Endodermal cell (in vitro differentiated cells): Measurements from ENCODE around the gene PI4KA. TPM values are rescaled to one million over a fixed set of nuclear protein-coding genes. Genes with fewer than 3 reads are reported as not detected.

Source experiments
- DNase-seq: peaks from one replicate; pipeline ENCODE4 v3.0.0-alpha.2; 2017
- H3K27ac ChIP-seq: 2 replicates; pipeline ENCODE4 v1.5.1; 2013; ENCODE audit warnings: mild to moderate bottlenecking, low read depth, low read length, moderate library complexity
- H3K27me3 ChIP-seq: 2 replicates; pipeline ENCODE4 v1.6.1; 2013; ENCODE audit warnings: mild to moderate bottlenecking, low read length, moderate library complexity; ENCODE audit not compliant: insufficient read depth, control insufficient read depth, poor library complexity, severe bottlenecking
- H3K36me3 ChIP-seq: 2 replicates; pipeline ENCODE4 v1.7.0; 2013; ENCODE audit warnings: mild to moderate bottlenecking, low read length, moderate library complexity; ENCODE audit not compliant: control insufficient read depth, insufficient read depth
- H3K4me1 ChIP-seq: one replicate; pipeline ENCODE4 v1.7.0; 2013; ENCODE audit warnings: low read length; ENCODE audit not compliant: control insufficient read depth, insufficient read depth
- H3K4me3 ChIP-seq: 2 replicates; pipeline ENCODE4 v1.5.1; 2013; ENCODE audit warnings: mild to moderate bottlenecking, low read length, moderate library complexity
- H3K9ac ChIP-seq: 2 replicates; pipeline ENCODE4 v1.6.1; 2013; ENCODE audit warnings: mild to moderate bottlenecking, low read length, moderate library complexity; ENCODE audit not compliant: poor library complexity, severe bottlenecking; ENCODE audit errors: extremely low read depth
- H3K9me3 ChIP-seq: 2 replicates; pipeline ENCODE4 v1.6.1; 2013; ENCODE audit warnings: mild to moderate bottlenecking, low read length, moderate library complexity; ENCODE audit not compliant: control insufficient read depth
- H3K27ac Mint-ChIP-seq: 2 replicates; pipeline ENCODE4 v1.8.0; 2020; ENCODE audit warnings: mixed read lengths
- H3K27me3 Mint-ChIP-seq: 2 replicates; pipeline ENCODE4 v1.8.0; 2021; ENCODE audit warnings: mild to moderate bottlenecking, mixed read lengths; ENCODE audit not compliant: insufficient read depth
- H3K36me3 Mint-ChIP-seq: 2 replicates; pipeline ENCODE4 v1.8.0; 2020; ENCODE audit warnings: low read depth, mixed read lengths
- H3K4me1 Mint-ChIP-seq: 2 replicates; pipeline ENCODE4 v1.8.0; 2020; ENCODE audit warnings: mixed read lengths
- H3K4me3 Mint-ChIP-seq: 2 replicates; pipeline ENCODE4 v1.8.0; 2020; ENCODE audit warnings: mild to moderate bottlenecking, moderate library complexity, mixed read lengths
- H3K9me3 Mint-ChIP-seq: 2 replicates; pipeline ENCODE4 v1.8.0; 2020; ENCODE audit warnings: mild to moderate bottlenecking, mixed read lengths
- CTCF ChIP-seq: fragments of 200-600 bp; sonication (generic); conservative IDR thresholded peaks from 2 replicates; pipeline ENCODE4 v1.5.0; 2021; ENCODE audit warnings: antibody characterized with exemption, mild to moderate bottlenecking
- WGBS, 2 experiments: methylation state at CpG; one replicate each; pipeline versions ENCODE4 v1.1.5 to v1.1.7; 2013; ENCODE audit warnings: missing lambda C conversion rate in 2 of 2, mixed read lengths in 1 of 2; ENCODE audit not compliant: insufficient coverage in 1 of 2, insufficient read length in 1 of 2; 5-methylcytosine and 5-hydroxymethylcytosine counted together
- total RNA-seq, 2 donors: library from RNA; stranded (reverse); fragmentation: NEBNext Ultra II Directional in 1 of 2; extraction: Animal tissue kit (Norgen Biotek cat#: 25700) in 1 of 2; gene quantifications; 2 replicates in 1 of 2; 3 replicates in 1 of 2; pipeline ENCODE4 v1.2.1, GENCODE V29; 2021

PI4KA gene
- total RNA-seq, 2 donors from 2014 or later, result 49.0 to 62.0 TPM

DNA sequence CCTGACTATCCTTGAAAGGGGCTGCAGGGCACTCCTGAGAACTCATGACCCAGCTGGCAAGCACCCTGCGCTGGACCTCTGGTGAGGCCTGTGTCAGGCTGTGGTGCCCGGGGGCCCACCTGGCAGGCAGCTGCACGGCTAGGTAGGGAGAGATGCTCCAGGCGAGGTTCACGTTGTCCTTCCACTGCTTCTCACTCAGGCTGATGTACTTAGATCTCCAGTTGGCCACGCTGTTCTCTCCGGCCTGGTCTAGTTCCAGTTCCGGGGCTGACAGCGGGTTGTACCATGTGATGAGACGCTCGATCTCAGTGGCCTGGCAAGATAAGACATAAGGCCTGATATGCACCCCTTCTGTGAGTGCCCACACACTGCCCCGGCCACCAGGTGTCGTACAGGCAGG, 129.4 kb downstream of the PI4KA start:
- H3K9me3 ChIP-seq, result no peaks in the 10 kb centered on the region
- no peak for TF ChIP-seq CTCF
- Mint-ChIP-seq H3K4me1 (no peaks in the 10 kb centered on the region), H3K36me3 (peaks cover 30% of the 10 kb centered on the region), H3K4me3 (no peak overlapping the region), H3K27me3 (no peaks in the 10 kb centered on the region), H3K27ac (no peak overlapping the region), H3K9me3 (no peaks in the 10 kb centered on the region)
- no peaks in the 10 kb centered on the region for H3K4me1 ChIP-seq
- H3K27ac ChIP-seq, result no peak overlapping the region
- no peak for DNase-seq
- H3K27me3 ChIP-seq, result no peaks in the 10 kb centered on the region
- H3K36me3 ChIP-seq, result peaks cover 15% of the 10 kb centered on the region
- no peak overlapping the region for H3K9ac ChIP-seq
- no peak overlapping the region for H3K4me3 ChIP-seq
- 96 to 98% methylated on average over 7 to 13 of the region's 13 CpGs for WGBS, 2 experiments

GRCh38 chr22:20728523-20729190, 130.0 kb downstream of the PI4KA start:
- Histone ChIP-seq H3K27ac (no peak overlapping the region), H3K27me3 (no peaks in the 10 kb centered on the region), H3K4me3 (no peak overlapping the region), H3K9me3 (no peaks in the 10 kb centered on the region), H3K36me3 (peaks cover 15% of the 10 kb centered on the region), H3K4me1 (no peaks in the 10 kb centered on the region), H3K9ac (no peak overlapping the region)
- TF ChIP-seq CTCF, result no peak
- Mint-ChIP-seq H3K27ac (no peak overlapping the region), H3K4me3 (no peak overlapping the region), H3K9me3 (no peaks in the 10 kb centered on the region), H3K27me3 (no peaks in the 10 kb centered on the region), H3K4me1 (no peaks in the 10 kb centered on the region), H3K36me3 (peaks cover 30% of the 10 kb centered on the region)
- WGBS, 2 experiments, result 92 to 100% methylated on average over 9 to 10 of the region's 10 CpGs
- DNase-seq, result no peak

- Histone ChIP-seq H3K27ac (no peak overlapping the region), H3K9ac (no peak overlapping the region), H3K4me3 (no peak overlapping the region), H3K36me3 (peaks cover 15% of the 10 kb centered on the region), H3K4me1 (no peaks in the 10 kb centered on the region), H3K27me3 (no peaks in the 10 kb centered on the region), H3K9me3 (no peaks in the 10 kb centered on the region)
- DNase-seq, result no peak
- no peaks in the 10 kb centered on the region for H3K4me1 Mint-ChIP-seq
- H3K27ac Mint-ChIP-seq, result peak overlapping the region; percentile 48
- no peak for TF ChIP-seq CTCF
- no peaks in the 10 kb centered on the region for H3K27me3 Mint-ChIP-seq
- H3K9me3 Mint-ChIP-seq, result no peaks in the 10 kb centered on the region
- H3K4me3 Mint-ChIP-seq, result no peak overlapping the region
- 90 to 91% methylated on average over 15 to 29 of the region's 29 CpGs for WGBS, 2 experiments
- H3K36me3 Mint-ChIP-seq, result peaks cover 27% of the 10 kb centered on the region
These were observed 131.2 kb downstream of the PI4KA start for GRCh38 chr22:20727118-20728015.
